ENCODE results near the gene PHLDB1. TPM values are rescaled to one million over a fixed set of nuclear protein-coding genes. Genes with fewer than 3 reads are reported as not detected.

PHLDB1 gene
- total RNA-seq, 1 experiment from 2014 or later = 37.1 TPM

GRCh38 chr11:118625036-118625690 lies 17.7 kb downstream of the PHLDB1 start:
- DNase-seq = peak; percentile 35
- Mint-ChIP-seq H3K27ac (ENCODE audit: unreplicated experiment) (no peak overlapping the region), H3K36me3 (ENCODE audit: insufficient read depth, unreplicated experiment) (peaks cover 49% of the 10 kb centered on the region), H3K4me1 (ENCODE audit: low read depth, unreplicated experiment) (peaks cover 24% of the 10 kb centered on the region), H3K9me3 (ENCODE audit: low read depth, unreplicated experiment) (no peaks in the 10 kb centered on the region), H3K27me3 (ENCODE audit: unreplicated experiment) (no peaks in the 10 kb centered on the region), H3K4me3 (ENCODE audit: low read depth, unreplicated experiment) (no peak overlapping the region)
- BruUV-seq (replicated peaks) = no TSS peak
- CTCF ChIA-PET = interaction anchor here (0.5 to 1.5 kb wide), 3 partner anchors 10 to 785 kb away, joined by 3 to 5 read pairs (median 3); no protein-coding TSS in a partner anchor
- TF ChIP-seq, protein P1, sequence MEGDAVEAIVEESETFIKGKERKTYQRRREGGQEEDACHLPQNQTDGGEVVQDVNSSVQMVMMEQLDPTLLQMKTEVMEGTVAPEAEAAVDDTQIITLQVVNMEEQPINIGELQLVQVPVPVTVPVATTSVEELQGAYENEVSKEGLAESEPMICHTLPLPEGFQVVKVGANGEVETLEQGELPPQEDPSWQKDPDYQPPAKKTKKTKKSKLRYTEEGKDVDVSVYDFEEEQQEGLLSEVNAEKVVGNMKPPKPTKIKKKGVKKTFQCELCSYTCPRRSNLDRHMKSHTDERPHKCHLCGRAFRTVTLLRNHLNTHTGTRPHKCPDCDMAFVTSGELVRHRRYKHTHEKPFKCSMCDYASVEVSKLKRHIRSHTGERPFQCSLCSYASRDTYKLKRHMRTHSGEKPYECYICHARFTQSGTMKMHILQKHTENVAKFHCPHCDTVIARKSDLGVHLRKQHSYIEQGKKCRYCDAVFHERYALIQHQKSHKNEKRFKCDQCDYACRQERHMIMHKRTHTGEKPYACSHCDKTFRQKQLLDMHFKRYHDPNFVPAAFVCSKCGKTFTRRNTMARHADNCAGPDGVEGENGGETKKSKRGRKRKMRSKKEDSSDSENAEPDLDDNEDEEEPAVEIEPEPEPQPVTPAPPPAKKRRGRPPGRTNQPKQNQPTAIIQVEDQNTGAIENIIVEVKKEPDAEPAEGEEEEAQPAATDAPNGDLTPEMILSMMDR (IDR thresholded peaks at IDR 0.05; ENCODE audit: unreplicated experiment) = no peak
- intact Hi-C loops (cut with micrococcal nuclease; ENCODE audit: unreplicated experiment) = no loop called here

DNA sequence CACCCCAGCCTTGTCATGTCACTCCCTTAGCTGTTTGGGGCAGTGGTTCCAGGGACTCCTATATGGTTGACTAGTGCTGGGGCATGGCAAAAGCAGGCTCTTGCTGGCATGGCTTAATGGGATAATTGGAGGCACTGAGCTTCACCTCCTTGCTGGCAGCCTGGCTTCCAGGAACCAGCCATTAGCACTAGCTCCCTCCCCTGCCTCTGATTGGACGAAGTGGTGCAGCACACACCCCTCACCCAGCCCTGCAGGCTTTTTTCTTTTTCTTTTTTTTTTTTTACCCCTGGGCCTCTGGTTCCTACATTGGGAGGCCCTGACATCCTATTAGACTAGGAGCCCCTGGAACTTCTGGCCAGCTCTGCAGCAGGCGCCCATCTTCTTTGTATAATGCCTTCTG lies 18.6 kb downstream of the PHLDB1 start:
- BruUV-seq (replicated peaks) = no TSS peak
- Mint-ChIP-seq H3K9me3 (ENCODE audit: low read depth, unreplicated experiment) (no peaks in the 10 kb centered on the region), H3K27ac (ENCODE audit: unreplicated experiment) (no peak overlapping the region), H3K27me3 (ENCODE audit: unreplicated experiment) (no peaks in the 10 kb centered on the region), H3K4me1 (ENCODE audit: low read depth, unreplicated experiment) (peaks cover 18% of the 10 kb centered on the region), H3K4me3 (ENCODE audit: low read depth, unreplicated experiment) (no peak overlapping the region), H3K36me3 (ENCODE audit: insufficient read depth, unreplicated experiment) (peaks cover 41% of the 10 kb centered on the region)
- intact Hi-C loops (cut with micrococcal nuclease; ENCODE audit: unreplicated experiment) = no loop called here
- CTCF ChIA-PET = interaction anchor here (1.5 kb wide), 1 partner anchor 9 kb away, joined by 5 read pairs; no protein-coding TSS in a partner anchor
- TF ChIP-seq, protein P1 (IDR thresholded peaks at IDR 0.05; ENCODE audit: unreplicated experiment) = no peak
- no peak for DNase-seq

- BruUV-seq (replicated peaks) = no TSS peak
These were observed 20.2 kb downstream of the PHLDB1 start for GRCh38 chr11:118627566-118627965.

GRCh38 chr11:118628031-118628430 lies 20.6 kb downstream of the PHLDB1 start:
- DNase-seq = no peak
- Mint-ChIP-seq H3K27me3 (ENCODE audit: unreplicated experiment) (no peaks in the 10 kb centered on the region), H3K4me1 (ENCODE audit: low read depth, unreplicated experiment) (peaks cover 10% of the 10 kb centered on the region), H3K4me3 (ENCODE audit: low read depth, unreplicated experiment) (no peak overlapping the region), H3K36me3 (ENCODE audit: insufficient read depth, unreplicated experiment) (peaks cover 28% of the 10 kb centered on the region), H3K27ac (ENCODE audit: unreplicated experiment) (no peak overlapping the region), H3K9me3 (ENCODE audit: low read depth, unreplicated experiment) (no peaks in the 10 kb centered on the region)
- CTCF ChIA-PET = no interaction called here
- TF ChIP-seq, protein P1 (IDR thresholded peaks at IDR 0.05; ENCODE audit: unreplicated experiment) = no peak
- intact Hi-C loops (cut with micrococcal nuclease; ENCODE audit: unreplicated experiment) = no loop called here
- no TSS peak for BruUV-seq (replicated peaks)

More at GRCh38 chr11:118627566-118627965, 20.2 kb downstream of the PHLDB1 start:
- intact Hi-C loops (cut with micrococcal nuclease; ENCODE audit: unreplicated experiment) = no loop called here
- CTCF ChIA-PET = no interaction called here
- H3K27ac Mint-ChIP-seq (ENCODE audit: unreplicated experiment) = no peak overlapping the region
- peaks cover 29% of the 10 kb centered on the region for H3K36me3 Mint-ChIP-seq (ENCODE audit: insufficient read depth, unreplicated experiment)
- no peak overlapping the region for H3K4me3 Mint-ChIP-seq (ENCODE audit: low read depth, unreplicated experiment)
- DNase-seq = no peak
- no peaks in the 10 kb centered on the region for H3K27me3 Mint-ChIP-seq (ENCODE audit: unreplicated experiment)
- H3K9me3 Mint-ChIP-seq (ENCODE audit: low read depth, unreplicated experiment) = no peaks in the 10 kb centered on the region
- TF ChIP-seq, protein P1 (IDR thresholded peaks at IDR 0.05; ENCODE audit: unreplicated experiment) = no peak
- H3K4me1 Mint-ChIP-seq (ENCODE audit: low read depth, unreplicated experiment) = peaks cover 14% of the 10 kb centered on the region
